ENCODE measurements around the gene ATAT1. TPM values are rescaled to one million over a fixed set of nuclear protein-coding genes. Genes with fewer than 3 reads are reported as not detected.
A peak's percentile ranks its signal among the peaks of the same experiment; 100 is the strongest.
"Not testable (repeated sequence)": the region's sequence is repeated elsewhere in the genome, so short reads cannot be mapped to it uniquely, and the experiment has no call there.

ATAT1 gene
- total RNA-seq, 1 donor, result 4.7 TPM

GRCh38 chr6:30655743-30656094, 29.0 kb downstream of the ATAT1 start:
- Histone ChIP-seq H3K36me3 (ENCODE audit: insufficient read depth, low read length) (peaks cover 88% of the 10 kb centered on the region), H2AFZ (ENCODE audit: low read length) (no peak overlapping the region)

GRCh38 chr6:30656513-30656912, 29.8 kb downstream of the ATAT1 start:
- Histone ChIP-seq H2AFZ (ENCODE audit: low read length) (no peak overlapping the region), H3K27me3 (ENCODE audit: insufficient read depth, low read length) (no peaks in the 10 kb centered on the region), H3K9me3 (ENCODE audit: low read depth, low read length) (no peaks in the 10 kb centered on the region), H3K79me2 (ENCODE audit: insufficient read depth, low read length) (no peaks in the 10 kb centered on the region), H3K27ac (ENCODE audit: low read depth, low read length) (no peak overlapping the region), H3K4me2 (ENCODE audit: insufficient read depth, low read length) (no peak overlapping the region), H4K20me1 (ENCODE audit: insufficient read depth, low read length) (no peaks in the 10 kb centered on the region), H3K36me3 (ENCODE audit: insufficient read depth, low read length) (peaks cover 81% of the 10 kb centered on the region), H3K4me3 (ENCODE audit: insufficient read depth, low read length) (no peak overlapping the region), H3K4me1 (ENCODE audit: insufficient read depth, low read length) (no peaks in the 10 kb centered on the region)
- no peak for TF ChIP-seq CTCF (IDR thresholded peaks at IDR 0.05; ENCODE audit: extremely low read depth, low read depth, low read length)
- DNase-seq (ENCODE audit: insufficient read length, low spot score, missing footprints), result peak; percentile 31

More at GRCh38 chr6:30655743-30656094, 29.0 kb downstream of the ATAT1 start:
- Histone ChIP-seq H3K9me3 (ENCODE audit: low read depth, low read length) (no peaks in the 10 kb centered on the region), H4K20me1 (ENCODE audit: insufficient read depth, low read length) (no peaks in the 10 kb centered on the region), H3K27ac (ENCODE audit: low read depth, low read length) (no peak overlapping the region), H3K4me2 (ENCODE audit: insufficient read depth, low read length) (no peak overlapping the region), H3K4me3 (ENCODE audit: insufficient read depth, low read length) (no peak overlapping the region), H3K79me2 (ENCODE audit: insufficient read depth, low read length) (no peaks in the 10 kb centered on the region), H3K27me3 (ENCODE audit: insufficient read depth, low read length) (no peaks in the 10 kb centered on the region), H3K4me1 (ENCODE audit: insufficient read depth, low read length) (no peaks in the 10 kb centered on the region)
- TF ChIP-seq CTCF (IDR thresholded peaks at IDR 0.05; ENCODE audit: extremely low read depth, low read depth, low read length), result no peak
- peak; percentile 45 for DNase-seq (ENCODE audit: insufficient read length, low spot score, missing footprints)

GRCh38 chr6:30657454-30657853, 30.8 kb downstream of the ATAT1 start:
- no peak overlapping the region for H2AFZ ChIP-seq (ENCODE audit: low read length)
- peaks cover 80% of the 10 kb centered on the region for H3K36me3 ChIP-seq (ENCODE audit: insufficient read depth, low read length)

DNA sequence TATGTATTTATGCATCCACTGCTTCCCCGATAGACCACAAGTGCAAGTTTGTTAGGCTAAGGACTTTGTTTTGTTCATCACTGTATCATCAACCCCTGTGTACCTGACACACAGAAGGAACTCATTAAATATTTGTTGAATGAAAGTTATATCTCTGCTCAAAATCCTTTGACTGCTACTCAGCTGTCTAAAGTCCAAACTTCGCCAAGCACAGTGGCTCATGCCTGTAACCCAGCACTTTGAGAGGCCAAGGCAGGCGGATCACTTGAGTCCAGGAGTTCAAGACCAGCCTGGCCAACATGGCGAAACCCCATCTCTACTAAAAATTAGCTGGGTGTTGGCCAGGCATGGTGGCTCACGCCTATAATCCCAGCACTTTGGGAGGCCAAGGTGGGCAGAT, 31.2 kb downstream of the ATAT1 start:
- H3K27ac ChIP-seq (ENCODE audit: low read depth, low read length); H3K4me3 ChIP-seq (ENCODE audit: insufficient read depth, low read length); H3K4me1 ChIP-seq (ENCODE audit: insufficient read depth, low read length); H3K9me3 ChIP-seq (ENCODE audit: low read depth, low read length); H2AFZ ChIP-seq (ENCODE audit: low read length); H4K20me1 ChIP-seq (ENCODE audit: insufficient read depth, low read length); DNase-seq (ENCODE audit: insufficient read length, low spot score, missing footprints); H3K79me2 ChIP-seq (ENCODE audit: insufficient read depth, low read length); H3K4me2 ChIP-seq (ENCODE audit: insufficient read depth, low read length); H3K27me3 ChIP-seq (ENCODE audit: insufficient read depth, low read length): not testable (repeated sequence)
- H3K36me3 ChIP-seq (ENCODE audit: insufficient read depth, low read length), result peaks cover 81% of the 10 kb centered on the region

More at GRCh38 chr6:30657454-30657853, 30.8 kb downstream of the ATAT1 start:
- H3K27me3 ChIP-seq (ENCODE audit: insufficient read depth, low read length), result no peaks in the 10 kb centered on the region
- H3K4me2 ChIP-seq (ENCODE audit: insufficient read depth, low read length), result no peak overlapping the region
- H3K9me3 ChIP-seq (ENCODE audit: low read depth, low read length), result no peaks in the 10 kb centered on the region
- H3K27ac ChIP-seq (ENCODE audit: low read depth, low read length), result no peak overlapping the region
- H3K4me3 ChIP-seq (ENCODE audit: insufficient read depth, low read length), result no peak overlapping the region
- no peaks in the 10 kb centered on the region for H3K4me1 ChIP-seq (ENCODE audit: insufficient read depth, low read length)
- TF ChIP-seq CTCF (IDR thresholded peaks at IDR 0.05; ENCODE audit: extremely low read depth, low read depth, low read length), result no peak
- DNase-seq (ENCODE audit: insufficient read length, low spot score, missing footprints), result no peak
- H4K20me1 ChIP-seq (ENCODE audit: insufficient read depth, low read length), result no peaks in the 10 kb centered on the region
- H3K79me2 ChIP-seq (ENCODE audit: insufficient read depth, low read length), result no peaks in the 10 kb centered on the region
